HT1080 (cell line): ENCODE measurements around the gene PIH1D1. TPM values are rescaled to one million over a fixed set of nuclear protein-coding genes. Genes with fewer than 3 reads are reported as not detected.
A peak's percentile ranks its signal among the peaks of the same experiment; 100 is the strongest.
"Not testable (repeated sequence)": the region's sequence is repeated elsewhere in the genome, so short reads cannot be mapped to it uniquely, and the experiment has no call there.

Experiments
- DNase-seq: peaks from one replicate; pipeline ENCODE4 v3.0.0-alpha.2; 2015; ENCODE audit warnings: low read depth
- total RNA-seq: library from RNA; depleted of rRNA; stranded (reverse); fragments of >200 nt; shearing (Covaris generic); gene quantifications from 2 replicates; pipeline ENCODE4 v1.2.3, GENCODE V29; 2014

Gene PIH1D1
- total RNA-seq, 1 experiment from 2014 or later = 203 TPM

- no peak for DNase-seq
These were observed 4.7 kb upstream of the PIH1D1 start for GRCh38 chr19:49456326-49456725.

- no peak for DNase-seq
These were observed 4.2 kb upstream of the PIH1D1 start for GRCh38 chr19:49455773-49456172.

GRCh38 chr19:49453757-49454240, 2.2 kb upstream of the PIH1D1 start:
- no peak for DNase-seq

GRCh38 chr19:49453013-49453756, 1.6 kb upstream of the PIH1D1 start, which contains the start of gene ALDH16A1:
Gene ALDH16A1 (plus strand): TSS chr19:49453225. CDS start chr19:49453332, 107 bp downstream.
- peak; percentile 96 for DNase-seq

- no peak for DNase-seq
These were observed 1.2 kb downstream of the PIH1D1 start for GRCh38 chr19:49450405-49450804.

- no peak for DNase-seq
These were observed 3.2 kb downstream of the PIH1D1 start for GRCh38 chr19:49448432-49448786.

- no peak for DNase-seq
These were observed 3.9 kb downstream of the PIH1D1 start for GRCh38 chr19:49447485-49448431.

- no peak for DNase-seq
These were observed 5.6 kb downstream of the PIH1D1 start for GRCh38 chr19:49445997-49446396.

GRCh38 chr19:49444100-49444700, 7.4 kb downstream of the PIH1D1 start:
- not testable (repeated sequence) for DNase-seq

- peak; percentile 92 for DNase-seq
These were observed 8.1 kb downstream of the PIH1D1 start for GRCh38 chr19:49443366-49444099.

- DNase-seq = peak; percentile 73
These were observed 8.7 kb downstream of the PIH1D1 start for GRCh38 chr19:49442771-49443365.

GRCh38 chr19:49442354-49442753, 9.3 kb downstream of the PIH1D1 start:
- DNase-seq = no peak

- no peak for DNase-seq
These were observed 9.7 kb downstream of the PIH1D1 start for GRCh38 chr19:49441960-49442350.

GRCh38 chr19:49441210-49441959, 10.2 kb downstream of the PIH1D1 start, which contains the start of gene SLC17A7:
Gene SLC17A7 (minus strand): TSS chr19:49441527. CDS start chr19:49441379, 148 bp downstream.
- no peak for DNase-seq

- no peak for DNase-seq
These were observed 11.0 kb downstream of the PIH1D1 start for GRCh38 chr19:49440439-49441209.

- no peak for DNase-seq
These were observed 11.8 kb downstream of the PIH1D1 start for GRCh38 chr19:49439836-49440235.

GRCh38 chr19:49438261-49438660, 13.4 kb downstream of the PIH1D1 start:
- DNase-seq = no peak

GRCh38 chr19:49437231-49437630, 14.4 kb downstream of the PIH1D1 start:
- DNase-seq = no peak
